HepG2 (cell line): ENCODE measurements around the gene DRAXIN. TPM values are rescaled to one million over a fixed set of nuclear protein-coding genes. Genes with fewer than 3 reads are reported as not detected.
A peak's percentile ranks its signal among the peaks of the same experiment; 100 is the strongest.

Source experiments
- BRCA1 ChIP-seq: sonication (generic); formaldehyde crosslinking; IDR thresholded peaks from 2 replicates; pipeline ENCODE4 v1.4.0; 2020; ENCODE audit warnings: missing genetic modification reagents
- CBFB ChIP-seq: sonication (generic); formaldehyde crosslinking; IDR thresholded peaks from 2 replicates; pipeline ENCODE4 v1.4.0; 2020; ENCODE audit warnings: missing genetic modification reagents
- CSRNP1 ChIP-seq: sonication (generic); formaldehyde crosslinking; IDR thresholded peaks from 2 replicates; pipeline ENCODE4 v1.8.1; 2023; ENCODE audit warnings: mild to moderate bottlenecking, missing genetic modification reagents
- ESRRA ChIP-seq: sonication (generic); formaldehyde crosslinking; IDR thresholded peaks from 2 replicates; pipeline ENCODE4 v1.5.1; 2020; ENCODE audit warnings: mild to moderate bottlenecking, low read depth, missing genetic modification reagents
- NPAS2 ChIP-seq: sonication (generic); formaldehyde crosslinking; IDR thresholded peaks from 2 replicates; pipeline ENCODE4 v1.8.0; 2022; ENCODE audit warnings: mild to moderate bottlenecking, missing genetic modification reagents, borderline replicate concordance
- SNAPC2 ChIP-seq: sonication (generic); formaldehyde crosslinking; IDR thresholded peaks from 2 replicates; pipeline ENCODE4 v1.8.1; 2022; ENCODE audit warnings: mild to moderate bottlenecking, missing genetic modification reagents
- SP1 ChIP-seq, 2 experiments: fragments of 450-650 bp in 1 of 2; sonication (generic) in 1 of 2; formaldehyde crosslinking in 1 of 2; IDR thresholded peaks; 2 replicates each; pipeline versions ENCODE4 v1.4.0 to v1.6.1; 2016 to 2020; ENCODE audit warnings: missing genetic modification reagents in 1 of 2
- SPEN ChIP-seq: sonication (generic); formaldehyde crosslinking; IDR thresholded peaks from 2 replicates; pipeline ENCODE4 v1.5.1; 2020; ENCODE audit warnings: low read depth, mild to moderate bottlenecking, missing genetic modification reagents
- SRSF9 ChIP-seq: fragments of 200-400 bp; formaldehyde crosslinking; IDR thresholded peaks from 2 replicates; pipeline ENCODE4 v1.6.1; 2018; ENCODE audit warnings: borderline replicate concordance, mild to moderate bottlenecking, low read depth, low read length; ENCODE audit not compliant: insufficient read depth, poor library complexity, severe bottlenecking
- TAF1 ChIP-seq: sonication (generic); formaldehyde crosslinking; IDR thresholded peaks from 2 replicates; pipeline ENCODE4 v1.4.0; 2020; ENCODE audit warnings: missing genetic modification reagents
- ZFP36 ChIP-seq: fragments of 150-350 bp; IDR thresholded peaks from 2 replicates; pipeline ENCODE4 v1.6.1; 2018; ENCODE audit warnings: borderline replicate concordance, low read length, low read depth; ENCODE audit not compliant: partially characterized antibody
- ZFP90 ChIP-seq: sonication (generic); formaldehyde crosslinking; IDR thresholded peaks from 2 replicates; pipeline ENCODE4 v1.8.0; 2022; ENCODE audit warnings: missing genetic modification reagents, mild to moderate bottlenecking, inconsistent platforms, borderline replicate concordance
- ZNF138 ChIP-seq: sonication (generic); formaldehyde crosslinking; IDR thresholded peaks from 2 replicates; pipeline ENCODE4 v1.5.0; 2020; ENCODE audit warnings: mild to moderate bottlenecking, low read depth, missing genetic modification reagents
- ZNF260 ChIP-seq: sonication (generic); formaldehyde crosslinking; IDR thresholded peaks from 2 replicates; pipeline ENCODE4 v1.4.0; 2020; ENCODE audit warnings: missing genetic modification reagents, low read depth, mild to moderate bottlenecking, borderline replicate concordance
- ZNF44 ChIP-seq: sonication (generic); formaldehyde crosslinking; IDR thresholded peaks from 2 replicates; pipeline ENCODE4 v1.5.1; 2020; ENCODE audit warnings: mild to moderate bottlenecking, missing genetic modification reagents
- polyA plus RNA-seq, 8 experiments: library from polyadenylated mRNA; depleted of rRNA in 3 of 8; stranded (reverse) in 7 of 8; unstranded in 1 of 8; fragments of >200 nt; fragmentation: Illumina TruSeq in 4 of 8; extraction: Trizol in 4 of 8; gene quantifications; 2 replicates each; pipeline versions ENCODE4 v1.2.1 to v1.2.3, GENCODE V29; 2011 to 2016; ENCODE audit warnings: low read depth in 4 of 8, missing spikeins in 1 of 8, mixed read lengths in 1 of 8; ENCODE audit not compliant: insufficient read depth in 1 of 8
- total RNA-seq, 5 experiments: library from RNA; depleted of rRNA; stranded (reverse); fragments of >200 nt; fragmentation: Illumina TruSeq; extraction: Trizol; gene quantifications; 2 replicates each; pipeline ENCODE4 v1.2.3, GENCODE V29; 2016; ENCODE audit warnings: low read depth in 1 of 5
- TF ChIP-seq, protein P1 (sequence below): sonication (generic); formaldehyde crosslinking; IDR thresholded peaks from 2 replicates; pipeline ENCODE4 v1.4.0; 2020; ENCODE audit warnings: mild to moderate bottlenecking, missing genetic modification reagents
- TF ChIP-seq, protein P2 (sequence below): sonication (generic); formaldehyde crosslinking; IDR thresholded peaks from 2 replicates; pipeline ENCODE4 v1.8.1; 2023; ENCODE audit warnings: missing genetic modification reagents, inconsistent platforms, borderline replicate concordance
- TF ChIP-seq, protein P3 (sequence below): fragments of 450-650 bp; IDR thresholded peaks from 2 replicates; pipeline ENCODE4 v1.6.1; 2017; ENCODE audit warnings: mild to moderate bottlenecking

The DRAXIN gene
- total and polyA plus RNA-seq, 2 of the 13 experiments (the other 11 are each of a cell fraction or from before 2014, with no cell fraction given) = 0.02 TPM; not detected in 1

- TF ChIP-seq, protein P1, sequence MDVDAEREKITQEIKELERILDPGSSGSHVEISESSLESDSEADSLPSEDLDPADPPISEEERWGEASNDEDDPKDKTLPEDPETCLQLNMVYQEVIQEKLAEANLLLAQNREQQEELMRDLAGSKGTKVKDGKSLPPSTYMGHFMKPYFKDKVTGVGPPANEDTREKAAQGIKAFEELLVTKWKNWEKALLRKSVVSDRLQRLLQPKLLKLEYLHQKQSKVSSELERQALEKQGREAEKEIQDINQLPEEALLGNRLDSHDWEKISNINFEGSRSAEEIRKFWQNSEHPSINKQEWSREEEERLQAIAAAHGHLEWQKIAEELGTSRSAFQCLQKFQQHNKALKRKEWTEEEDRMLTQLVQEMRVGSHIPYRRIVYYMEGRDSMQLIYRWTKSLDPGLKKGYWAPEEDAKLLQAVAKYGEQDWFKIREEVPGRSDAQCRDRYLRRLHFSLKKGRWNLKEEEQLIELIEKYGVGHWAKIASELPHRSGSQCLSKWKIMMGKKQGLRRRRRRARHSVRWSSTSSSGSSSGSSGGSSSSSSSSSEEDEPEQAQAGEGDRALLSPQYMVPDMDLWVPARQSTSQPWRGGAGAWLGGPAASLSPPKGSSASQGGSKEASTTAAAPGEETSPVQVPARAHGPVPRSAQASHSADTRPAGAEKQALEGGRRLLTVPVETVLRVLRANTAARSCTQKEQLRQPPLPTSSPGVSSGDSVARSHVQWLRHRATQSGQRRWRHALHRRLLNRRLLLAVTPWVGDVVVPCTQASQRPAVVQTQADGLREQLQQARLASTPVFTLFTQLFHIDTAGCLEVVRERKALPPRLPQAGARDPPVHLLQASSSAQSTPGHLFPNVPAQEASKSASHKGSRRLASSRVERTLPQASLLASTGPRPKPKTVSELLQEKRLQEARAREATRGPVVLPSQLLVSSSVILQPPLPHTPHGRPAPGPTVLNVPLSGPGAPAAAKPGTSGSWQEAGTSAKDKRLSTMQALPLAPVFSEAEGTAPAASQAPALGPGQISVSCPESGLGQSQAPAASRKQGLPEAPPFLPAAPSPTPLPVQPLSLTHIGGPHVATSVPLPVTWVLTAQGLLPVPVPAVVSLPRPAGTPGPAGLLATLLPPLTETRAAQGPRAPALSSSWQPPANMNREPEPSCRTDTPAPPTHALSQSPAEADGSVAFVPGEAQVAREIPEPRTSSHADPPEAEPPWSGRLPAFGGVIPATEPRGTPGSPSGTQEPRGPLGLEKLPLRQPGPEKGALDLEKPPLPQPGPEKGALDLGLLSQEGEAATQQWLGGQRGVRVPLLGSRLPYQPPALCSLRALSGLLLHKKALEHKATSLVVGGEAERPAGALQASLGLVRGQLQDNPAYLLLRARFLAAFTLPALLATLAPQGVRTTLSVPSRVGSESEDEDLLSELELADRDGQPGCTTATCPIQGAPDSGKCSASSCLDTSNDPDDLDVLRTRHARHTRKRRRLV = no peak; the same call in 1 of the 2 replicates
- TF ChIP-seq ESRRA (CRISPR knock-in tag) = no peak
- TF ChIP-seq TAF1 (CRISPR knock-in tag) = no peak
- TF ChIP-seq ZFP90 (CRISPR knock-in tag) = no peak
- TF ChIP-seq ZNF260 (CRISPR knock-in tag) = no peak
- TF ChIP-seq ZNF44 (CRISPR knock-in tag) = no peak
- TF ChIP-seq SRSF9 = no peak
- no peak for TF ChIP-seq SP1 (IDR thresholded peaks at IDR 0.05)
- peak; percentile 100 for TF ChIP-seq SP1 (CRISPR knock-in tag; IDR thresholded peaks at IDR 0.05)
- no peak for TF ChIP-seq NPAS2 (CRISPR knock-in tag)
- 0 out of 2 replicates have a peak, but pooled peaks have one; percentile 63 for TF ChIP-seq CBFB (CRISPR knock-in tag)
- TF ChIP-seq SPEN (CRISPR knock-in tag) = peak; percentile 82
- TF ChIP-seq, protein P2, sequence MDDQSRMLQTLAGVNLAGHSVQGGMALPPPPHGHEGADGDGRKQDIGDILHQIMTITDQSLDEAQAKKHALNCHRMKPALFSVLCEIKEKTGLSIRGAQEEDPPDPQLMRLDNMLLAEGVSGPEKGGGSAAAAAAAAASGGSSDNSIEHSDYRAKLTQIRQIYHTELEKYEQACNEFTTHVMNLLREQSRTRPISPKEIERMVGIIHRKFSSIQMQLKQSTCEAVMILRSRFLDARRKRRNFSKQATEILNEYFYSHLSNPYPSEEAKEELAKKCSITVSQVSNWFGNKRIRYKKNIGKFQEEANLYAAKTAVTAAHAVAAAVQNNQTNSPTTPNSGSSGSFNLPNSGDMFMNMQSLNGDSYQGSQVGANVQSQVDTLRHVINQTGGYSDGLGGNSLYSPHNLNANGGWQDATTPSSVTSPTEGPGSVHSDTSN (CRISPR knock-in tag) = no peak
- TF ChIP-seq SNAPC2 = peak; percentile 70; the same call in 1 of the 2 replicates
- no peak for TF ChIP-seq BRCA1 (CRISPR knock-in tag)
- TF ChIP-seq ZFP36 = no peak
- TF ChIP-seq ZNF138 (CRISPR knock-in tag) = no peak
- TF ChIP-seq, protein P3, sequence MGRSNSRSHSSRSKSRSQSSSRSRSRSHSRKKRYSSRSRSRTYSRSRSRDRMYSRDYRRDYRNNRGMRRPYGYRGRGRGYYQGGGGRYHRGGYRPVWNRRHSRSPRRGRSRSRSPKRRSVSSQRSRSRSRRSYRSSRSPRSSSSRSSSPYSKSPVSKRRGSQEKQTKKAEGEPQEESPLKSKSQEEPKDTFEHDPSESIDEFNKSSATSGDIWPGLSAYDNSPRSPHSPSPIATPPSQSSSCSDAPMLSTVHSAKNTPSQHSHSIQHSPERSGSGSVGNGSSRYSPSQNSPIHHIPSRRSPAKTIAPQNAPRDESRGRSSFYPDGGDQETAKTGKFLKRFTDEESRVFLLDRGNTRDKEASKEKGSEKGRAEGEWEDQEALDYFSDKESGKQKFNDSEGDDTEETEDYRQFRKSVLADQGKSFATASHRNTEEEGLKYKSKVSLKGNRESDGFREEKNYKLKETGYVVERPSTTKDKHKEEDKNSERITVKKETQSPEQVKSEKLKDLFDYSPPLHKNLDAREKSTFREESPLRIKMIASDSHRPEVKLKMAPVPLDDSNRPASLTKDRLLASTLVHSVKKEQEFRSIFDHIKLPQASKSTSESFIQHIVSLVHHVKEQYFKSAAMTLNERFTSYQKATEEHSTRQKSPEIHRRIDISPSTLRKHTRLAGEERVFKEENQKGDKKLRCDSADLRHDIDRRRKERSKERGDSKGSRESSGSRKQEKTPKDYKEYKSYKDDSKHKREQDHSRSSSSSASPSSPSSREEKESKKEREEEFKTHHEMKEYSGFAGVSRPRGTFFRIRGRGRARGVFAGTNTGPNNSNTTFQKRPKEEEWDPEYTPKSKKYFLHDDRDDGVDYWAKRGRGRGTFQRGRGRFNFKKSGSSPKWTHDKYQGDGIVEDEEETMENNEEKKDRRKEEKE = no peak
- TF ChIP-seq CSRNP1 = no peak
These were observed 10.3 kb upstream of the DRAXIN start, which contains the start of gene MAD2L2 (continued) for GRCh38 chr1:11681071-11681771.
